Activated CD8-positive, alpha-beta memory T cell treated with anti-CD3 and anti-CD28 coated beads for 24 hours (primary cell): ENCODE data around the gene AZU1.

Experiments used
- DNase-seq: peaks from one replicate; pipeline ENCODE4 v3.0.0-alpha.2; 2020

AZU1 gene

DNA sequence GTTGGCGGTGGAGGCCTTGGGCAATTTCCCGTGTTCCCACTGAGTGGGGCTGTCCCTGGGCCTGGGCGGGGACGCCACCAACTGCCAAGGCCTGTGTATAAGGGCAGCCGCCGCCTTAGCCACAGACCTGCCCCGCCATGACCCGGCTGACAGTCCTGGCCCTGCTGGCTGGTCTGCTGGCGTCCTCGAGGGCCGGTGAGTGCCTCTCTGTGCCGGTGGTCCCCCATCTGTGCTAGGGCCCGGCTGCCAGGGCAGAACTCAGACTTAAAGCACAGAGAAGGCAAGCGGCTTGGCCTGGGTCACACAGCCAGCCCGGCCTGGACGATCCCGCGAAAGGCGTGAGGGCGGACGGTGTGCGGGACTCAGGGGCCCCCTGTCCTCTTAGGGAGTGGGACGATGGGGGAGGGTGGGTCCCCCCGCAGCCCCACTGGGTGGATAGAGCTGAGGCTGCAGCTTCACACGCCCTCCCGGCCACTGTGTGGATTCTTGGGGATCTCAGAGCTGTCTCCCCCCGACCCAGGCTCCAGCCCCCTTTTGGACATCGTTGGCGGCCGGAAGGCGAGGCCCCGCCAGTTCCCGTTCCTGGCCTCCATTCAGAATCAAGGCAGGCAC lies at the start of gene AZU1:
TSS of gene AZU1 (plus strand) at position 128 of the 612 bp plus-strand sequence. CDS start at position 138, 10 bp downstream.
- no peak for DNase-seq

DNA sequence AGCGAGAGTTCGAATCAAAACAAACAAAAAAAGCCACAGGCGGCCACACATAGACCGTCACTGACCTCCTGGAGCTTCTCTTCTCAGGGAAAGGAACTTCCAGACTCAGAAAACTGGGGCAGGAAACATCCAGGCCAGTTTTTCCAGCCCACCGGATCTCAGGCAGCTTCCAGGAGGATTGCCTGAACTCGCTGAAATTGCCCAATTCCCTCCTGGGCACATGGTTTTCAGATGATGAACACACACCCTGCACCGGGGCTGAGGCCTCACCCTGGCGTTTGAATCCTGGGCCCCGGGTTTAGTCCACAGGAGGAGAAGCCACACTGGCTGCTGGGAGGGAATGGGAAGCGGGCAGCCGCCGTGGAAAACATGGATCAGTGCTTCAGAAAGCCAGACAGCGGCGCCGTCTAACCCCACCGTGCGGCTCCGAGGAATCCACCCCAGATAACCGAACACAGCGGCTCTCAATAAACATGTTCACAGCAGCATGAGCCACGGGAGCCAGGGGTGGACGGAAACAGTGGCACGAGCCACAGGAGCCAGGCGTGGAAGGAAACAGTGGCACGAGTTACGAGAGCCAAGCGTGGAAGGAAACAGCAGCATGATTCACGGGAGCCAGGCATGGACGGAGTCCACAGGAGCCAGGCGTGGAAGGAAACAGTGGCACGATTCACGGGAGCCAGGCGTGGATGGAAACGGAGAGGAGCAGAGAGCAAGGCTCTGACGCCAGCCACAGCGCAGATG lies 48.6 kb upstream of the AZU1 start:
- DNase-seq = no peak

DNA sequence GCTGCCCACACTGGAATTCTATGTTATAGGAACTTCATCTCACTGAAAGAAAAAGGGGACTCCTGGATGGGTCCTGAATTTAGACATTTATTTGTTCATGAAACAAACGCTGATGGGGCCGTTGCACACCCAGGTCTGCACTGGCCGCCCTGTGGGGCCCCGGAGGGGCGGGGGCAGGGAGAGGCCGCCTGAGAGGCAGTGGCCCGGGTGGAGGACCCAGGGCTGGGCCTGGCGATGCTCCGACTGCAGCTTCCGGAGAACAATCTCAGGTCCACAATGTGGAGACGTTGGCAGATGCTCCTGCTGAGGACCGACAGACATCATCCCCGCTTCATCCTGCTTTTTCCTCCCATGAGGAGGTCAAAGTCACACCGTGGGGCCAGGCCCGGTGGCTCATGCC lies 46.7 kb upstream of the AZU1 start:
- no peak for DNase-seq

- DNase-seq = no peak
Observed at GRCh38 chr19:781800-782184, 45.8 kb upstream of the AZU1 start.

GRCh38 chr19:782185-782877 lies 45.3 kb upstream of the AZU1 start:
- no peak for DNase-seq

- DNase-seq = no peak
Observed at GRCh38 chr19:782878-783668, 44.6 kb upstream of the AZU1 start.

GRCh38 chr19:784541-784940 lies 43.1 kb upstream of the AZU1 start:
- DNase-seq = no peak

- no peak for DNase-seq
Observed at GRCh38 chr19:787536-787935, 40.1 kb upstream of the AZU1 start.

DNA sequence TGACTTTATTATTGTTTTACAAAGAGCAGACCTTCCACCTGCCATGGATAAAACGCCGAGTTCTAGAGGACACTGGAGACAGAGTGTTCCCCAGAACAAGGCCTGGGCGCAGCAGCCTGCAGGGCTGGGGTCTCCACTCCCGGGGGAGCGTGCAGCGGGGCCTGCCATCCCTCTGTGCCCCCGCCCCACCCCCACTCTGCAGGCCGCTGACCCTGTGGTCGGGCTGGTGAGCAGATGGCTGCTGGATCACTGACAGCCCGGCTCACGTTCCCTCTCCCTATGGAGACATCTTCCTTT lies 39.0 kb upstream of the AZU1 start:
- DNase-seq = no peak

DNA sequence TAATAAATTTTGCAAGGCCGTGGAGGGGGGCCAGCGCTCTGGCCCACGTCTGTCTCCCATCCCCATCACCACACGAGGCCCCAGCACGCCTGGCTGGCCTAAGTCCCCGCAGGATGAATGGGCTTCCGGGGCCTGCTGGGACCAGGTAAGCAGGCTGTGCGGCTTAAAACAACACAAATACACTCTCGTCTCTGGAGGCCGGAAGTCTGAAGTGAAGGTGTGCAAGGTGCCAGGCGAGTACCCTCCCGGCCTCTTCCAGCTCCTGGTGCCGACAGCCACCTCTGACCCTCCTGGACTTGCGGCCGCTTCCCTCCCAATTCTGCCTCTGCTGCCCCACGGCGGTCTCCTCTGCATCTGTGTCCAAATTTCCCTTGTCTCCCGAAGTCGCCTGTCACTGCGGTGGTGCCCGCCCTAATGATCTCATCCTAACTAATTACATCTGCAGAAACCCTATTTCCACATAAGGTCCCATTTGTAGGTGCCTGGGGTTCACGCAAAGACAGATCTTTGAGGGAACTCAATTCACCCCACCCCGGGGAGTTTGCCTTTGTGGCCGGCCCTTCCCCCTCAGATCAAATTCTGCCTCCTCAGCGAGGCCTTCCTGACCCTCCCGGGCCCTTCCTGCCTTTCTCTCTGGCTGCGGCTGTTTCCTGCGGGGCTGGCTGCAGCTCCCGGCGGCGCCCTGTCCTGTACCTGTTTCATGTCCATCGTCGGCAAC lies 38.5 kb upstream of the AZU1 start:
- DNase-seq = no peak

DNA sequence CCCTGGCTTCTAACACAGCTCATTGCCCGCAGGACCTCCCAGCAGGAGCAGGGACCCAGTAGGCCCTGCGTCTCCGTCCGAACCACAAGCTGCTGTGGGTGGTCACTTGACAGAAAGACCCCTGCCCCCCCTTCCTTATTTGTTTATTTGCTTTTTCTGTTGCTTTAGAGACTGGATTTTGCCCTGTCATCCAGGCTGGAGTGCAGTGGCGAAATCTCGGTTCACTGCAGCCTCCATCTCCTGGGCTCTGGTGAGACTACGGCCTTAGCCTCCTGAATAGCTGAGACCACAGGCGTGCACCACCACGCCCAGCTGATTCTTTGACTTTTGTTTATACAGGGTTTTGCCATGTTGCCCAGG lies 38.0 kb upstream of the AZU1 start:
- DNase-seq = no peak

DNA sequence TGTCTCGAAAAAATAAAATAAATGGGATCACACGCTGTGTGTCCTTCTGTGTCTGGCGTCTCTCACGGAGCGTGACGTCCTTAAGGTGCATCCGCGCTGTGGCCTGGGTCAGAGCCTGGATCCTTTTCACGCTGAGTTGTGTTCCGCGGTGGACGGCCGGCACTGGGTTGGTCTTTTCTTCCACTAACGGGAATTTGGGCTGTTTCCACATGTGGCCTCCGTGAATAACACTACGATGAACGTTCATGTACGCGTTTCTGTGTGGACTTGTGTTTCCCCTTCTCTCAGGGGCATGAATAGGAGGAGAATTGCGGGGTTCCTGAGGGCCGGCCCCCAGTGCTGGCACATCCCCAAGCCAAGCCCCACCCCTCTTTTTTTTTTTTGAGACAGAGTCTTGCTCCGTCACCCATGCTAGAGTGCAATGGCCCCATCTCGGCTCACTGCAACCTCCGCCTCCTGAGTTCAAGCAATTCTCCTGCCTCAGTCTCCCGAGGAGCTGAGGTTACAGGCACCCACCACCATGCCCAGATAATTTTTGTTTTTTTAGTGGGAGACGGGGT lies 36.5 kb upstream of the AZU1 start:
- no peak for DNase-seq

DNA sequence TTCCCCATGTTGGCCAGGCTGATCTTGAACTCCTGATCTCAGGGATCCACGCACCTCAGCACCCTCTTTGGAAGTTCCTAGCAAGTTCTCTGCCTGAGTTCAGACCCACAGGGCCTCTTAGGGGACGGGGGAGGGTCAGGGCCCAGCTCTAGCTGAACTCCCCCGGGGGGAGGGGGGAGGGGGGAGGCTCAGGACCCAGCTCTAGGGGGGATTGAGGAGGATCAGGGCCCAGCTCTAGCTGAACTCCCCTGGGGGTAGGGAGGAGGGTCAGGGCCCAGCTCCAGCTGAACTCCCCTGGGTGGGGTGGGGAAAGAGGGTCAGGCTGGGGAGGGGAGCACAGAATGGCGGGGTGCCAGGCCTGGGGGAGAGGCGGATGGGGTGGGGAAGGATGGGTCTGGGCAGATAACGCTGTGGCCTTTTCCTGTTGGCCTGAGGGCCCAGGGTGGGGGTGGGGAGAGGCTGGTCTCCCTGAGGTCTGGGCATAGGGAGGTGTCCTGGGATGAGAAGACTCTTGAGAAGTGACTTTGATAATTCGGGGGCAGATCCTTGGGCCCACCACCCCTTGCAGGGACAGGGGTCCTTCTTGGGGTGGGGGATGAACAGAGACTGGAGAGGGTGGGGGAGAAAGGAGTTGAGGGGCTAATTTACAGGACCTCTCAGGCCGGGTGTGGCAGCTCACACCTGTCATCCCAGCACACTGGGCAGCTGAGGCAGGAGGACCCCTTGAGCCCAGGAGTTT lies 35.9 kb upstream of the AZU1 start:
- no peak for DNase-seq

- no peak for DNase-seq
Observed at GRCh38 chr19:792306-792885, 35.2 kb upstream of the AZU1 start.

DNA sequence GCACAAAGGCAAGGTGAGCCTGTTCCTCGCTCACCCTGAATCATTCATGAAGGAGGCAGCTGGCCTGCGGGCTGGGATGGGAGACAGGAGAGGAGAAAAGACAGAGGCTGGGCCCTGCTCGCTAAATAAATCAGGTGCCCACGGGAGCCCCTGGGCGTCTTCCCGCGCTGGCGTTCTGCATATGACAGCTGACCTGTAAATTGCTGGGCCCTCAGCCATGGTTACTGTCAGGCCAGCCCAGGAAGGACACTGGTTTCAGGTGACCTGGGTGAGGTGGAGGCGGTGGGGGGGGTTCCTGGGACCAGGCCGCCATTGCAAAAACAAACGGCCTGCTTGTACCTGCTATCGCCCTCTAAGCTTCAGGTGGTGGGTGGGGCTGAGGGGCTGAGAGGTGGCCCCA lies 33.8 kb upstream of the AZU1 start:
- no peak for DNase-seq

- no peak for DNase-seq
Observed at GRCh38 chr19:795073-795611, 32.5 kb upstream of the AZU1 start.

- no peak for DNase-seq
Observed at GRCh38 chr19:795691-796581, 31.7 kb upstream of the AZU1 start.

- DNase-seq = peak; percentile 98
Observed at GRCh38 chr19:796692-797527, 30.7 kb upstream of the AZU1 start, which contains the start of gene PTBP1. PTBP1 (plus strand) TSS chr19:797452; CDS start chr19:797498, 46 bp downstream.
